Measurements from ENCODE around the gene AMFR.
A peak's percentile ranks its signal among the peaks of the same experiment; 100 is the strongest.

Gene AMFR

GRCh38 chr16:56346131-56346890 lies 79.0 kb downstream of the AMFR start:
- TF ChIP-seq CTCF (conservative IDR thresholded peaks at IDR 0.05; ENCODE audit: control insufficient read depth, insufficient read depth, low read depth, low read length): no peak
- H3K4me3 ChIP-seq (ENCODE audit: control insufficient read depth, low read depth, low read length): no peak overlapping the region
- DNase-seq (ENCODE audit: low read depth): no peak

GRCh38 chr16:56345406-56346050 lies 79.8 kb downstream of the AMFR start:
- TF ChIP-seq CTCF (conservative IDR thresholded peaks at IDR 0.05; ENCODE audit: control insufficient read depth, insufficient read depth, low read depth, low read length): no peak
- DNase-seq (ENCODE audit: low read depth): no peak
- no peak overlapping the region for H3K4me3 ChIP-seq (ENCODE audit: control insufficient read depth, low read depth, low read length)

- DNase-seq (ENCODE audit: low read depth): no peak
- TF ChIP-seq CTCF (conservative IDR thresholded peaks at IDR 0.05; ENCODE audit: control insufficient read depth, insufficient read depth, low read depth, low read length): no peak
- H3K4me3 ChIP-seq (ENCODE audit: control insufficient read depth, low read depth, low read length): no peak overlapping the region
These were observed 80.6 kb downstream of the AMFR start for GRCh38 chr16:56344518-56345405.

- DNase-seq (ENCODE audit: low read depth): peak; percentile 9
- TF ChIP-seq CTCF (conservative IDR thresholded peaks at IDR 0.05; ENCODE audit: control insufficient read depth, insufficient read depth, low read depth, low read length): no peak
- no peak overlapping the region for H3K4me3 ChIP-seq (ENCODE audit: control insufficient read depth, low read depth, low read length)
These were observed 81.5 kb downstream of the AMFR start for GRCh38 chr16:56343661-56344517.

- no peak overlapping the region for H3K4me3 ChIP-seq (ENCODE audit: control insufficient read depth, low read depth, low read length)
- DNase-seq (ENCODE audit: low read depth): no peak
- no peak for TF ChIP-seq CTCF (conservative IDR thresholded peaks at IDR 0.05; ENCODE audit: control insufficient read depth, insufficient read depth, low read depth, low read length)
These were observed 83.5 kb downstream of the AMFR start for GRCh38 chr16:56341656-56342399.

Measured in fibroblast of mammary gland (primary cell).